Prostate gland (tissue), 2 donors: ENCODE measurements around the gene ATP6AP1.

Source experiments
- POLR2AphosphoS5 ChIP-seq: sonication (generic); formaldehyde crosslinking; IDR thresholded peaks from one replicate; pipeline ENCODE4 v1.6.1; 2017; ENCODE audit warnings: antibody characterized with exemption
- TF ChIP-seq, protein P1 (sequence below), 4 experiments: fragments of 200-600 bp in 2 of 4; fragments of 450-650 bp in 2 of 4; sonication (generic) in 2 of 4; IDR thresholded peaks; 1 replicate in 3 of 4; 2 replicates in 1 of 4; pipeline ENCODE4 v1.5.1; 2016 to 2019; ENCODE audit warnings: antibody characterized with exemption in 4 of 4, mild to moderate bottlenecking in 2 of 4, moderate library complexity in 2 of 4

DNA sequence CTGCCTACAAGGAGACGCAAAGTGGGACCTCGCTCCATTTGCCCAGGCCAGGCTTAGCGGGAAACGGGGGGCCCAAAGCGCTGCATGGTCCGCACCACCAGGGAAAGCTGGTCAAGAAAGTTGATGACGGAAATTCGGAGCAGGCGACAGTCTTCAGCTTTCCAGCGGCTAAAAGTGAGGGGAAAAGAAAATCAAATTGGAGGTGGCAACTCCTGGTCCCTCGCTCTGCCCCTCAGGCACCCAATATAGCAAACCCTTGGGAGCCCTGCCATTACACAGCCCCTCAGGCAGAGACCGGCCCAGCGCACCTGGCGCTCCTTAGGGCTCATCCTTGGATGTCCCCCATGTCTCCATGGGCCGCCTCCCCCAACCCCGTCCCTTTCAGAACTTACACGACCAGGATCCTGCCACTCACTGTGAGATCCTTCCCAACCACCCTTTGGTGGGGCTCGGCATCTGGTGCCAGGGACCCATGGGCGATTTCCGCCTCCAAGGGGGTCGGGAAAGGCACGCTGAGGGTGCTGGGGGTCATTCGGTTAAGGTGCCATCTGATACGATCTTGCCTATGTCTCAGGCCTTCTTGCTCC is 49.5 kb downstream of the ATP6AP1 start:
- TF ChIP-seq POLR2AphosphoS5 = no peak
- TF ChIP-seq, protein P1, sequence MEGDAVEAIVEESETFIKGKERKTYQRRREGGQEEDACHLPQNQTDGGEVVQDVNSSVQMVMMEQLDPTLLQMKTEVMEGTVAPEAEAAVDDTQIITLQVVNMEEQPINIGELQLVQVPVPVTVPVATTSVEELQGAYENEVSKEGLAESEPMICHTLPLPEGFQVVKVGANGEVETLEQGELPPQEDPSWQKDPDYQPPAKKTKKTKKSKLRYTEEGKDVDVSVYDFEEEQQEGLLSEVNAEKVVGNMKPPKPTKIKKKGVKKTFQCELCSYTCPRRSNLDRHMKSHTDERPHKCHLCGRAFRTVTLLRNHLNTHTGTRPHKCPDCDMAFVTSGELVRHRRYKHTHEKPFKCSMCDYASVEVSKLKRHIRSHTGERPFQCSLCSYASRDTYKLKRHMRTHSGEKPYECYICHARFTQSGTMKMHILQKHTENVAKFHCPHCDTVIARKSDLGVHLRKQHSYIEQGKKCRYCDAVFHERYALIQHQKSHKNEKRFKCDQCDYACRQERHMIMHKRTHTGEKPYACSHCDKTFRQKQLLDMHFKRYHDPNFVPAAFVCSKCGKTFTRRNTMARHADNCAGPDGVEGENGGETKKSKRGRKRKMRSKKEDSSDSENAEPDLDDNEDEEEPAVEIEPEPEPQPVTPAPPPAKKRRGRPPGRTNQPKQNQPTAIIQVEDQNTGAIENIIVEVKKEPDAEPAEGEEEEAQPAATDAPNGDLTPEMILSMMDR (IDR thresholded peaks at IDR 0.05) = no peak
